Endodermal cell (in vitro differentiated cells): ENCODE measurements around the gene TEX9. TPM values are rescaled to one million over a fixed set of nuclear protein-coding genes. Genes with fewer than 3 reads are reported as not detected.
"Not testable (repeated sequence)": the region's sequence is repeated elsewhere in the genome, so short reads cannot be mapped to it uniquely, and the experiment has no call there.

ENCODE experiments used
- DNase-seq: peaks from one replicate; pipeline ENCODE4 v3.0.0-alpha.2; 2017
- H3K27ac ChIP-seq: 2 replicates; pipeline ENCODE4 v1.5.1; 2013; ENCODE audit warnings: mild to moderate bottlenecking, low read depth, low read length, moderate library complexity
- H3K27me3 ChIP-seq: 2 replicates; pipeline ENCODE4 v1.6.1; 2013; ENCODE audit warnings: mild to moderate bottlenecking, low read length, moderate library complexity; ENCODE audit not compliant: insufficient read depth, control insufficient read depth, poor library complexity, severe bottlenecking
- H3K36me3 ChIP-seq: 2 replicates; pipeline ENCODE4 v1.7.0; 2013; ENCODE audit warnings: mild to moderate bottlenecking, low read length, moderate library complexity; ENCODE audit not compliant: control insufficient read depth, insufficient read depth
- H3K4me1 ChIP-seq: one replicate; pipeline ENCODE4 v1.7.0; 2013; ENCODE audit warnings: low read length; ENCODE audit not compliant: control insufficient read depth, insufficient read depth
- H3K4me3 ChIP-seq: 2 replicates; pipeline ENCODE4 v1.5.1; 2013; ENCODE audit warnings: mild to moderate bottlenecking, low read length, moderate library complexity
- H3K9ac ChIP-seq: 2 replicates; pipeline ENCODE4 v1.6.1; 2013; ENCODE audit warnings: mild to moderate bottlenecking, low read length, moderate library complexity; ENCODE audit not compliant: poor library complexity, severe bottlenecking; ENCODE audit errors: extremely low read depth
- H3K9me3 ChIP-seq: 2 replicates; pipeline ENCODE4 v1.6.1; 2013; ENCODE audit warnings: mild to moderate bottlenecking, low read length, moderate library complexity; ENCODE audit not compliant: control insufficient read depth
- H3K27ac Mint-ChIP-seq: 2 replicates; pipeline ENCODE4 v1.8.0; 2020; ENCODE audit warnings: mixed read lengths
- H3K27me3 Mint-ChIP-seq: 2 replicates; pipeline ENCODE4 v1.8.0; 2021; ENCODE audit warnings: mild to moderate bottlenecking, mixed read lengths; ENCODE audit not compliant: insufficient read depth
- H3K36me3 Mint-ChIP-seq: 2 replicates; pipeline ENCODE4 v1.8.0; 2020; ENCODE audit warnings: low read depth, mixed read lengths
- H3K4me1 Mint-ChIP-seq: 2 replicates; pipeline ENCODE4 v1.8.0; 2020; ENCODE audit warnings: mixed read lengths
- H3K4me3 Mint-ChIP-seq: 2 replicates; pipeline ENCODE4 v1.8.0; 2020; ENCODE audit warnings: mild to moderate bottlenecking, moderate library complexity, mixed read lengths
- H3K9me3 Mint-ChIP-seq: 2 replicates; pipeline ENCODE4 v1.8.0; 2020; ENCODE audit warnings: mild to moderate bottlenecking, mixed read lengths
- WGBS, 2 experiments: methylation state at CpG; one replicate each; pipeline versions ENCODE4 v1.1.5 to v1.1.7; 2013; ENCODE audit warnings: missing lambda C conversion rate in 2 of 2, mixed read lengths in 1 of 2; ENCODE audit not compliant: insufficient coverage in 1 of 2, insufficient read length in 1 of 2; 5-methylcytosine and 5-hydroxymethylcytosine counted together
- total RNA-seq, 2 donors: library from RNA; stranded (reverse); fragmentation: NEBNext Ultra II Directional in 1 of 2; extraction: Animal tissue kit (Norgen Biotek cat#: 25700) in 1 of 2; gene quantifications; 2 replicates in 1 of 2; 3 replicates in 1 of 2; pipeline ENCODE4 v1.2.1, GENCODE V29; 2021
- TF ChIP-seq, protein P1 (sequence below): fragments of 200-600 bp; sonication (generic); conservative IDR thresholded peaks from 2 replicates; pipeline ENCODE4 v1.5.0; 2021; ENCODE audit warnings: antibody characterized with exemption, mild to moderate bottlenecking

Gene TEX9
- total RNA-seq, 2 donors from 2014 or later = 8.7 to 10.2 TPM

DNA sequence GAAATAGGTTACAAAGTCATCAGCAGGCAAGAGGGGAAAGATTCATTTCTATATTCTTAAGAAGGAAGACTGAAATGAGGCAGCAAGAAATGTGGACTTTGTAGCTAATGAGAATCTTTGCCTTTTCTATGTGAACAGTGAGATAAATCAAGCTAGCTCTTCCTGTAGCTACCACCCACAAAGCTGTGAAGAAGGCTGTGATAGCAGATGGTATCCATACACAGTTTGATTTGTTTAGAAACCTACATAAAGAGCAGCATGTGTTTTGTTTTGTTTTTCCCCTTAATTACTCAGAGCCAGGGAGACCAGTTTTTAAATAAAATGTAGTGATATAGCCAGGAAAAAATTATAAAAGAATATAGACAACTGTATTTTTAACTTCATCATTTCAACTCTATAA lies 45.5 kb downstream of the TEX9 start:
- Histone ChIP-seq H3K27me3 (peaks cover 4% of the 10 kb centered on the region), H3K27ac (no peak overlapping the region), H3K9me3 (no peaks in the 10 kb centered on the region), H3K9ac (no peak overlapping the region), H3K4me1 (no peaks in the 10 kb centered on the region), H3K36me3 (no peaks in the 10 kb centered on the region), H3K4me3 (no peak overlapping the region)
- Mint-ChIP-seq H3K27ac (no peak overlapping the region), H3K4me1 (peaks cover 8% of the 10 kb centered on the region), H3K27me3 (no peaks in the 10 kb centered on the region), H3K36me3 (peaks cover 13% of the 10 kb centered on the region), H3K9me3 (no peaks in the 10 kb centered on the region), H3K4me3 (no peak overlapping the region)
- no peak for DNase-seq
- TF ChIP-seq, protein P1, sequence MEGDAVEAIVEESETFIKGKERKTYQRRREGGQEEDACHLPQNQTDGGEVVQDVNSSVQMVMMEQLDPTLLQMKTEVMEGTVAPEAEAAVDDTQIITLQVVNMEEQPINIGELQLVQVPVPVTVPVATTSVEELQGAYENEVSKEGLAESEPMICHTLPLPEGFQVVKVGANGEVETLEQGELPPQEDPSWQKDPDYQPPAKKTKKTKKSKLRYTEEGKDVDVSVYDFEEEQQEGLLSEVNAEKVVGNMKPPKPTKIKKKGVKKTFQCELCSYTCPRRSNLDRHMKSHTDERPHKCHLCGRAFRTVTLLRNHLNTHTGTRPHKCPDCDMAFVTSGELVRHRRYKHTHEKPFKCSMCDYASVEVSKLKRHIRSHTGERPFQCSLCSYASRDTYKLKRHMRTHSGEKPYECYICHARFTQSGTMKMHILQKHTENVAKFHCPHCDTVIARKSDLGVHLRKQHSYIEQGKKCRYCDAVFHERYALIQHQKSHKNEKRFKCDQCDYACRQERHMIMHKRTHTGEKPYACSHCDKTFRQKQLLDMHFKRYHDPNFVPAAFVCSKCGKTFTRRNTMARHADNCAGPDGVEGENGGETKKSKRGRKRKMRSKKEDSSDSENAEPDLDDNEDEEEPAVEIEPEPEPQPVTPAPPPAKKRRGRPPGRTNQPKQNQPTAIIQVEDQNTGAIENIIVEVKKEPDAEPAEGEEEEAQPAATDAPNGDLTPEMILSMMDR = no peak

DNA sequence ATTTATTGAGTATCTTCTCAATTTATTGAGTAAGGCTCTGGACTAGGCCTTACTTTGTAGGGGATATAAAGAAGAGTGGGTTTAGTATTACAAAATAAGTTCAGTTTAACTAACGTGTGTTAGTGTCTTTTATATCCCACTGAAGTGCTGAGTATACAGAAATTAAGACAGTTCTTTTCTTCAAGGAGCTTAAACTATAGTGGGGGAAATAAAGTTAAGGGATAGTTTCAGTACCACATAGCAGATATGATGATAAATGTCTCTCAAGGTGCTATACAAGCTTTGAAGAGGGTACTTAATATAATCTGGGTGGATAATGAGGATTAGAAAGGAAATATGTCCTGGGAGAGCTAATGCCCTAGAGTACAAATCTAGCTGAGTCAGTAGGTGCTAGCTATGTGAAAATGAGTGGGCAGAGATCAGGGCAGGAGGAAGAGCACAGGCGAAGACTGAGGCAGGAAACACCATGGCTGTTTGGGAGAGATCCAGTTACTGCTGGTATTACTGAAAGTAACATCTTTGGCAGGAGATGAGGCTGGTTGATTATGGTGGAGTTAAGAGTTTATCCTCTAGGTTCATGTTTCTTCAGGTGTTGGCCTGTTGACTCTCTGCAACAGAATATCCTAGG lies 46.0 kb downstream of the TEX9 start:
- no peaks in the 10 kb centered on the region for H3K36me3 ChIP-seq
- TF ChIP-seq, protein P1 = no peak
- DNase-seq = no peak
- H3K4me1 ChIP-seq = no peaks in the 10 kb centered on the region
- Mint-ChIP-seq H3K9me3 (no peaks in the 10 kb centered on the region), H3K27me3 (no peaks in the 10 kb centered on the region), H3K4me1 (peaks cover 8% of the 10 kb centered on the region), H3K27ac (no peak overlapping the region), H3K36me3 (peaks cover 13% of the 10 kb centered on the region), H3K4me3 (no peak overlapping the region)
- 87 to 100% methylated on average over 2 of the region's 2 CpGs for WGBS, 2 experiments
- no peak overlapping the region for H3K4me3 ChIP-seq
- no peak overlapping the region for H3K9ac ChIP-seq
- H3K9me3 ChIP-seq = no peaks in the 10 kb centered on the region
- H3K27ac ChIP-seq = no peak overlapping the region
- H3K27me3 ChIP-seq = peaks cover 4% of the 10 kb centered on the region

DNA sequence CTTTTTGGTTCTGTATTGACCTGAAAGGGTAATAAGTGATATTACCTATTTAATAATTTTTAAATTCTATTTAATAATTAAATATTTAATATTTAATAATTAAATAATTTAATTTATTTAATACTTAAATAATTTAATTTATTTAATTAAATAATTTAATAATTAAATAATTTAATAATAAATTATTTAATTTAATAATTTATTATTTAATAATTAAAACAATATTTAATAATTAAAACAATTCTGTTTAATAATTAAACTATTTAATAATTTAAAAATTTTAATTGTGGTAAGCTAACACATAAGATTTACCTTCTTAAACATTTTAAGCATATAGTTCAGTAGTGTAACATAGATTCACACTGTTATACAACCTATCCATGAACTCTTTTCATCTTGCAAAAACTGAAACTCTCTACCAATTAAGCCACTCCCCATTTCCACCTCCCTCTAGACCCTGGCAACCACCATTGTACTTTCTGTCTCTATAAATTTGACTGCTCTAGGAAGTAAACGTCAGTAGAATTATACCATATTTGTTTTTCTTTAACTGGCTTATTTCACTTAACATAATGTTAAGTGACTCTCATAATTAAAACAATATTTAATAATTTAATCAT lies 48.0 kb downstream of the TEX9 start:
- DNase-seq, H3K4me1 Mint-ChIP-seq, H3K36me3 ChIP-seq, H3K4me3 ChIP-seq, H3K27ac Mint-ChIP-seq, H3K9ac ChIP-seq, H3K27me3 ChIP-seq, H3K4me1 ChIP-seq, H3K4me3 Mint-ChIP-seq, H3K27me3 Mint-ChIP-seq, H3K9me3 ChIP-seq, H3K9me3 Mint-ChIP-seq, H3K27ac ChIP-seq: not testable (repeated sequence)
- WGBS, 2 experiments = no CpG with 5 or more reads among the region's 1 CpG
- H3K36me3 Mint-ChIP-seq = peaks cover 13% of the 10 kb centered on the region

DNA sequence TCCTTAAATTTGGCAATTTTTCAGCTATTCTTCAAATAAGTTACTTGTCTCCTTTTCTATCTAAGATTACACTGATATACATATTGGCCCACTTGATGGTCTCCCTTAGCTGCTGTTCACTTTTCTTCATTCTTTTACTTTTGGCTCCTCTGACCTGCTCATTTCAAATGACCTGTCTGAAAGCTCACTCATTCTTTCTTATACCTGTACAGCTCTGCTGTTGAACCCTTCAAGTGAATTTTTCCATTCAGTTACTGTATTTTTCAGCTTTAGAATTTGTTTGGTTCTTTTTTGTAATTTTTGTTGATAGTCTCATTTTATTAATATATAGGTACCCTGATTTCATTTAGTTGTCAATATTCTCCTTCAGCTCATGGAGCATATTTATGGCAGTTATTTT lies 60.0 kb downstream of the TEX9 start:
- peaks cover 2% of the 10 kb centered on the region for H3K36me3 Mint-ChIP-seq
- TF ChIP-seq, protein P1 = no peak
- H3K27me3 Mint-ChIP-seq = peaks cover 8% of the 10 kb centered on the region
- H3K9ac ChIP-seq = no peak overlapping the region
- H3K36me3 ChIP-seq = no peaks in the 10 kb centered on the region
- no peak overlapping the region for H3K27ac Mint-ChIP-seq
- H3K9me3 ChIP-seq = no peaks in the 10 kb centered on the region
- H3K4me3 ChIP-seq = no peak overlapping the region
- DNase-seq = no peak
- no peak overlapping the region for H3K27ac ChIP-seq
- no peaks in the 10 kb centered on the region for H3K4me1 ChIP-seq
- no peaks in the 10 kb centered on the region for H3K4me1 Mint-ChIP-seq
- peaks cover 10% of the 10 kb centered on the region for H3K27me3 ChIP-seq
- H3K9me3 Mint-ChIP-seq = peaks cover 2% of the 10 kb centered on the region
- no peak overlapping the region for H3K4me3 Mint-ChIP-seq
